MM.1S (cell line): ENCODE measurements around the gene SCART1.
"Not testable (repeated sequence)": the region's sequence is repeated elsewhere in the genome, so short reads cannot be mapped to it uniquely, and the experiment has no call there.

ENCODE experiments used
- DNase-seq: peaks from one replicate; pipeline ENCODE4 v3.0.0-alpha.2; 2015
- H2AFZ ChIP-seq: fragments of 300-600 bp; sonication (generic); 2 replicates; pipeline ENCODE4 v1.6.0; 2016; ENCODE audit warnings: antibody characterized with exemption, low read length
- H3F3A ChIP-seq: fragments of 300-600 bp; sonication (generic); 2 replicates; pipeline ENCODE4 v1.6.1; 2016; ENCODE audit warnings: mild to moderate bottlenecking, antibody characterized with exemption, low read length, moderate library complexity, mixed read lengths; ENCODE audit not compliant: insufficient read depth
- H3K27ac ChIP-seq: fragments of 300-600 bp; sonication (generic); 2 replicates; pipeline ENCODE4 v1.5.1; 2016; ENCODE audit warnings: mild to moderate bottlenecking, low read length
- H3K27me3 ChIP-seq: fragments of 300-600 bp; sonication (generic); replicated peaks from 2 replicates; pipeline ENCODE4 v1.6.0; 2016; ENCODE audit warnings: low read length; ENCODE audit not compliant: insufficient read depth
- H3K36me3 ChIP-seq: fragments of 300-600 bp; sonication (generic); replicated peaks from 2 replicates; pipeline ENCODE4 v1.6.1; 2016; ENCODE audit warnings: mild to moderate bottlenecking, low read length, mixed read lengths; ENCODE audit not compliant: insufficient read depth
- H3K4me1 ChIP-seq: fragments of 300-600 bp; sonication (generic); 2 replicates; pipeline ENCODE4 v1.6.1; 2016; ENCODE audit warnings: low read length, mixed read lengths
- H3K4me2 ChIP-seq: fragments of 300-600 bp; sonication (generic); 2 replicates; pipeline ENCODE4 v1.6.0; 2016; ENCODE audit warnings: low read depth, low read length
- H3K4me3 ChIP-seq: fragments of 300-600 bp; sonication (generic); 2 replicates; pipeline ENCODE4 v1.5.1; 2016; ENCODE audit warnings: low read length, mixed read lengths
- H3K79me2 ChIP-seq: fragments of 300-600 bp; sonication (generic); 2 replicates; pipeline ENCODE4 v1.6.1; 2016; ENCODE audit warnings: mixed run types, low read length, mixed read lengths
- H3K9ac ChIP-seq: fragments of 300-600 bp; sonication (generic); 2 replicates; pipeline ENCODE4 v1.6.1; 2016; ENCODE audit warnings: low read length, mixed read lengths
- H3K9me2 ChIP-seq: fragments of 300-600 bp; sonication (generic); replicated peaks from 2 replicates; pipeline ENCODE4 v1.6.1; 2016; ENCODE audit warnings: mild to moderate bottlenecking, low read length, mixed read lengths; ENCODE audit not compliant: insufficient read depth
- H3K9me3 ChIP-seq: fragments of 300-600 bp; sonication (generic); replicated peaks from 2 replicates; pipeline ENCODE4 v1.6.1; 2016; ENCODE audit warnings: mild to moderate bottlenecking, low read length, mixed read lengths; ENCODE audit not compliant: insufficient read depth
- H4K20me1 ChIP-seq: fragments of 300-600 bp; sonication (generic); 2 replicates; pipeline ENCODE4 v1.6.1; 2016; ENCODE audit warnings: mild to moderate bottlenecking, low read length, moderate library complexity, mixed read lengths; ENCODE audit not compliant: insufficient read depth
- EZH2 ChIP-seq: fragments of 300-600 bp; sonication (generic); optimal IDR thresholded peaks from 2 replicates; pipeline ENCODE3; 2017; ENCODE audit warnings: low read depth, mild to moderate bottlenecking, antibody characterized with exemption, low read length, mixed read lengths
- EZH2phosphoT487 ChIP-seq: fragments of 300-600 bp; sonication (generic); IDR thresholded peaks from 2 replicates; pipeline ENCODE4 v1.6.1; 2018; ENCODE audit warnings: antibody characterized with exemption, low read length
- TF ChIP-seq, protein P1 (sequence below): fragments of 300-600 bp; sonication (generic); IDR thresholded peaks from 2 replicates; pipeline ENCODE4 v1.5.1; 2016; ENCODE audit warnings: antibody characterized with exemption, low read length, mixed read lengths

Gene SCART1

DNA sequence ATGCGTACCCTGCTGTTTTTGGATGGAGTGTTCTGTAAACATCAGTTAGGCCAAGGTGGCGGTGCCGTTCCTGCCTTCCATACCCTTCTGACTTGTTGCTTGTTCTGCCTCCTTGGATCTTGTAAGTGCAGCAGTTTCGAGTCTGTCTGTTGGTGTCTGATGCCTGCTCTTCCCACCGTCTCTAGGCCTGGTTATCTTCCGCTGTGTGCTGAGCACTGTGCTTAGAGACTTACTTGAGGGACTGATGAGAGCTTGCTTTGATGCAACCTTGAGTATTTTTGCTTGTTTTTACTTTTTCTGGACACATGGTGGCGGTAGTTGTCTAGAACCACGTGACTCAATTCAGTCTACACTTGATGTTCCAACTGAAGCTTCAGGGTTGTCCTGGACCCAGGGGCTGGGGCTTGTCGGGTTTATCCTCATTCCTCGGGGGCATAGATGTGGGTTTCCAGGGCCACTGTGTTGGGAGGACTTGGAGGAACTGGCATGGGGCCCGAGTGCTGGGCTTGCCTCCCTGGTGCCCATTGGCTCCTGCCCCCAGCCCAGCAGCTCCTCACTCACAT lies 15.0 kb upstream of the SCART1 start:
- no peak overlapping the region for H3K27ac ChIP-seq
- peak; percentile 51 for DNase-seq
- H3K9me2 ChIP-seq, result no peaks in the 10 kb centered on the region
- H4K20me1 ChIP-seq, result no peaks in the 10 kb centered on the region
- no peak overlapping the region for H2AFZ ChIP-seq
- H3K79me2 ChIP-seq, result no peaks in the 10 kb centered on the region
- no peaks in the 10 kb centered on the region for H3K36me3 ChIP-seq
- TF ChIP-seq EZH2 (no peak), EZH2phosphoT487 (no peak)
- TF ChIP-seq, protein P1, sequence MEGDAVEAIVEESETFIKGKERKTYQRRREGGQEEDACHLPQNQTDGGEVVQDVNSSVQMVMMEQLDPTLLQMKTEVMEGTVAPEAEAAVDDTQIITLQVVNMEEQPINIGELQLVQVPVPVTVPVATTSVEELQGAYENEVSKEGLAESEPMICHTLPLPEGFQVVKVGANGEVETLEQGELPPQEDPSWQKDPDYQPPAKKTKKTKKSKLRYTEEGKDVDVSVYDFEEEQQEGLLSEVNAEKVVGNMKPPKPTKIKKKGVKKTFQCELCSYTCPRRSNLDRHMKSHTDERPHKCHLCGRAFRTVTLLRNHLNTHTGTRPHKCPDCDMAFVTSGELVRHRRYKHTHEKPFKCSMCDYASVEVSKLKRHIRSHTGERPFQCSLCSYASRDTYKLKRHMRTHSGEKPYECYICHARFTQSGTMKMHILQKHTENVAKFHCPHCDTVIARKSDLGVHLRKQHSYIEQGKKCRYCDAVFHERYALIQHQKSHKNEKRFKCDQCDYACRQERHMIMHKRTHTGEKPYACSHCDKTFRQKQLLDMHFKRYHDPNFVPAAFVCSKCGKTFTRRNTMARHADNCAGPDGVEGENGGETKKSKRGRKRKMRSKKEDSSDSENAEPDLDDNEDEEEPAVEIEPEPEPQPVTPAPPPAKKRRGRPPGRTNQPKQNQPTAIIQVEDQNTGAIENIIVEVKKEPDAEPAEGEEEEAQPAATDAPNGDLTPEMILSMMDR, result peak; percentile 51
- no peaks in the 10 kb centered on the region for H3F3A ChIP-seq
- no peak overlapping the region for H3K4me3 ChIP-seq
- no peaks in the 10 kb centered on the region for H3K9me3 ChIP-seq
- H3K27me3 ChIP-seq, result no peaks in the 10 kb centered on the region
- H3K4me2 ChIP-seq, result no peak overlapping the region
- H3K9ac ChIP-seq, result no peak overlapping the region
- no peaks in the 10 kb centered on the region for H3K4me1 ChIP-seq

DNA sequence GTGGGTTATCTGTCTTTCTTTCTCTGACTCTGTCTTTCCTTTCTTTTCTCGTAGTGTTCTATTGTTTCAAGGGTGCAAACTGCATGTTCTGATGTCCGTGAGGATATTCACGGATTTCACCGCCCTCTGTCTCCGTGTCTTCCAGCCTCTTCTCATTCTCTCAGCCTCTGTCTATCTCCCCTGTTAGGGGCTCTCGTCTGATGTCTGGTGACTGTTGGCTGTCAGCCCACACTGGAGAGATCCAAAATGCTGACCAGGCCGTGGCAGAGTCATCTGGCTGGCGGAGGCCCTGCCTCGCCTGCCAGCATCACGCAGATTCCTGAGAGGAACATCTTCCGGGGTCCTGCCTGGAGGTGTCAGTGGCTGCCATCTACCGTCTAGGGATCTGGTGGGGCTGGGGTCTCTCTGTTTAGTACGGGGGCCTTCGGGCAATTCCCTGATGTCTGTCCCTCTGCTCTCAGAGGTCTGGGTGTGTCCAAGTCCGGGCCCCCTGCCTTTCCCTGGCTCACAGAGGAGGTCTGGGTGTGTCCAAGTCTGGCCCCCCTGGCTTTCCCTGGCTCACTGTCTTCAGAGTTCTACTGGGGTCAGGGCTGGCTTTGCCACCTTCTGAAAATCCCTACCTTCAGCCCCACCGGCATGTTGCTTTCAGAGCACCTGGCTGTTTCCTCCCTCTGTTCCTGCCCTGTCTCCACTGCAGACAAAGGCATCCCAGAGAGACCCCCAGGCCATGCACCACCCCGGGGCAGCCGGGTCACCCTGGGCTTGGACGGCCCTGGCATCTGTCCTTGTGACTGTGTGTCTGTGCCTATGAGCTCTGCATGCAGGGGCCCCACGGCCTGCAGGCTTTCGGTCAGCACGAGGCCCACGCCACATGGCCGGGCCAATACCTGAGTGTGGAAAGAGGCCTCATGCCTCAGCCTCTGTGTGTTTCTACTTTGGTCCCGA lies 14.0 kb upstream of the SCART1 start:
- Histone ChIP-seq H3F3A (no peaks in the 10 kb centered on the region), H3K4me3 (no peak overlapping the region), H3K79me2 (no peaks in the 10 kb centered on the region), H3K9me2 (no peaks in the 10 kb centered on the region), H3K9me3 (no peaks in the 10 kb centered on the region), H3K27me3 (no peaks in the 10 kb centered on the region), H3K36me3 (no peaks in the 10 kb centered on the region), H3K4me1 (no peaks in the 10 kb centered on the region), H3K27ac (no peak overlapping the region), H3K4me2 (no peak overlapping the region), H2AFZ (no peak overlapping the region), H4K20me1 (no peaks in the 10 kb centered on the region), H3K9ac (no peak overlapping the region)
- TF ChIP-seq, protein P1, result no peak
- TF ChIP-seq EZH2, result no peak
- TF ChIP-seq EZH2phosphoT487, result no peak
- no peak for DNase-seq

DNA sequence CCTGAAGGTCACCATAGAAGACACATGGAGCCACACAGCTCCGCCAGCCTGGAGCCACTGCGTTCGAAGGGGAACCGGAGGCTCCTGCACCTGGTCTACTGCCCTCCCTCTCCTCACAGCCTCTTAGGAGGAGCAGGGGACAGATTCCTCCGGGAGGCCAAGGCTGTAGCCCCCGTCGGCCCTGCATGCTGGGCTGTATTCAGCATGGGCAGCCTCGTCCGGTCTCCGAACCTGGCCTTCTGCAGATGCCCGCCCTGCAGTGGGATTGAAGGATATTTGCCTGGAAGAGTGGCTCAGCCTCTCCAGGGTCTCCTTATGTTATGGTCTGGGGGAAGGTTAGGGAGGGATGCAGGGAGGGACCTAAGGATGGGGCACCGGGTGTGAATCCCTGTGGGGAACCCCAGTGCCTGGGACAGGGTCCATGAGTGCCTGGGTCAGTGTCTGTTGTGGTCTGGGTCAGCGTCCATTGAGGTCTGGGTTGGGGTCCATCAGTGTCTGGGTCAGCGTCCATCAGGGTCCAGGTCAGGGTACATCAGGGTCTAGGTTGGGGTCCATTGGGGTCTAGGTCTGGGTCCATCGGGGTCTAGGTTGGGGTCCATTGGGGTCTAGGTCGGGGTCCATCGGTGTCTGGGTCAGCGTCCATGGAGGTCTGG lies 13.0 kb upstream of the SCART1 start:
- no peaks in the 10 kb centered on the region for H3K9me3 ChIP-seq
- TF ChIP-seq EZH2 (no peak), EZH2phosphoT487 (no peak)
- TF ChIP-seq, protein P1, result no peak

DNA sequence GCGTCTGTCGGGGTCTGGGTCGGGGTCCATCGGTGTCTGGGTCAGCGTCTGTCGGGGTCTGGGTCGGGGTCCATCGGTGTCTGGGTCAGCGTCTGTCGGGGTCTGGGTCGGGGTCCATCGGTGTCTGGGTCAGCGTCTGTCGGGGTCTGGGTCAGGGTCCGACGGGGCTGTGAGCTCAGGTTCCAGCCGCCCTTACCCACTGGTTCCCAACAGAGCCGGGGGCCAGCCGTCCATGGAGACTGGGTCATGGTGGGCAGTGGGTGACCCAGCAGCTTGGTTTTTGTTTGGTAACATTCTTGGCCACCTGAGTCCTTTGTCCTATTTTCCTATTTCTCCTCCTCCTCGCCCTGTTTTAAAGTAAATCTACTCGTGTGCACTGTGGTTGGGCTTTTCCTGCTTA lies 12.4 kb upstream of the SCART1 start:
- H3K4me3 ChIP-seq, H3K9me3 ChIP-seq, H3F3A ChIP-seq, H3K79me2 ChIP-seq, H3K9me2 ChIP-seq, H3K36me3 ChIP-seq, H3K4me1 ChIP-seq, H4K20me1 ChIP-seq, H3K4me2 ChIP-seq, H3K9ac ChIP-seq, H3K27ac ChIP-seq, DNase-seq, H2AFZ ChIP-seq, H3K27me3 ChIP-seq: not testable (repeated sequence)

More for the DNA sequence above, 13.0 kb upstream of the SCART1 start:
- no peaks in the 10 kb centered on the region for H3K4me1 ChIP-seq
- no peak overlapping the region for H3K4me2 ChIP-seq
- H3K27ac ChIP-seq, result no peak overlapping the region
- no peak for DNase-seq
- H2AFZ ChIP-seq, result no peak overlapping the region
- no peaks in the 10 kb centered on the region for H3K27me3 ChIP-seq
- no peaks in the 10 kb centered on the region for H4K20me1 ChIP-seq
- H3F3A ChIP-seq, result no peaks in the 10 kb centered on the region
- no peaks in the 10 kb centered on the region for H3K36me3 ChIP-seq
- H3K9me2 ChIP-seq, result no peaks in the 10 kb centered on the region
- no peak overlapping the region for H3K4me3 ChIP-seq
- no peaks in the 10 kb centered on the region for H3K79me2 ChIP-seq
- H3K9ac ChIP-seq, result no peak overlapping the region
